ENCODE measurements around the gene TOR2A. TPM values are rescaled to one million over a fixed set of nuclear protein-coding genes. Genes with fewer than 3 reads are reported as not detected.

TOR2A gene
- total and polyA plus RNA-seq, 11 donors, result 1.7 to 9.2 (median 3.4) TPM

- intact Hi-C loops (cut with DNase I), result loop anchor here in 2 of 10 donors (1.0 to 10.0 kb wide), 3 partner anchors 21 to 93 kb away; partner anchors contain the start of gene ENG (in 1 of the 2)
- Histone ChIP-seq H3K4me3 (no peak overlapping the region), H3K27me3 (peaks cover 0 to 2% (median 0%) of the 10 kb centered on the region in 9 donors), H3K36me3 (peaks cover 0 to 33% (median 10%) of the 10 kb centered on the region in 9 donors), H3K4me1 (peaks cover 9 to 97% (median 55%) of the 10 kb centered on the region in 12 donors), H3K27ac (peak overlapping the region; percentile 45 to 96 (median 88)), H3K9me3 (no peaks in the 10 kb centered on the region)
- DNase-seq (peak; percentile 73 to 85 (median 81)), ATAC-seq (peak; percentile 66 to 83 (median 76))
- TF ChIP-seq POLR2A (IDR thresholded peaks at IDR 0.05), result peak in 1 of 2 donors; percentile 23
- TF ChIP-seq, protein P1, sequence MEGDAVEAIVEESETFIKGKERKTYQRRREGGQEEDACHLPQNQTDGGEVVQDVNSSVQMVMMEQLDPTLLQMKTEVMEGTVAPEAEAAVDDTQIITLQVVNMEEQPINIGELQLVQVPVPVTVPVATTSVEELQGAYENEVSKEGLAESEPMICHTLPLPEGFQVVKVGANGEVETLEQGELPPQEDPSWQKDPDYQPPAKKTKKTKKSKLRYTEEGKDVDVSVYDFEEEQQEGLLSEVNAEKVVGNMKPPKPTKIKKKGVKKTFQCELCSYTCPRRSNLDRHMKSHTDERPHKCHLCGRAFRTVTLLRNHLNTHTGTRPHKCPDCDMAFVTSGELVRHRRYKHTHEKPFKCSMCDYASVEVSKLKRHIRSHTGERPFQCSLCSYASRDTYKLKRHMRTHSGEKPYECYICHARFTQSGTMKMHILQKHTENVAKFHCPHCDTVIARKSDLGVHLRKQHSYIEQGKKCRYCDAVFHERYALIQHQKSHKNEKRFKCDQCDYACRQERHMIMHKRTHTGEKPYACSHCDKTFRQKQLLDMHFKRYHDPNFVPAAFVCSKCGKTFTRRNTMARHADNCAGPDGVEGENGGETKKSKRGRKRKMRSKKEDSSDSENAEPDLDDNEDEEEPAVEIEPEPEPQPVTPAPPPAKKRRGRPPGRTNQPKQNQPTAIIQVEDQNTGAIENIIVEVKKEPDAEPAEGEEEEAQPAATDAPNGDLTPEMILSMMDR (IDR thresholded peaks at IDR 0.05), result peak in 11 of 12 donors; percentile 37 to 63 (median 48)
- 25 to 41% (median 35%) methylated on average over 7 of the region's 7 CpGs for WGBS, 4 donors
Observed at GRCh38 chr9:127763918-127764384, 28.9 kb upstream of the TOR2A start.

- 29 to 38% (median 33%) methylated on average over 16 of the region's 16 CpGs for WGBS, 4 donors
- H3K4me3 ChIP-seq, result peak overlapping the region in 11 of 12 donors; percentile 18 to 51 (median 43)
- H3K9me3 ChIP-seq, result no peaks in the 10 kb centered on the region
- ATAC-seq, result peak; percentile 63 to 85 (median 76)
- peak overlapping the region; percentile 65 to 97 (median 88) for H3K27ac ChIP-seq
- peaks cover 0 to 45% (median 15%) of the 10 kb centered on the region in 9 donors for H3K36me3 ChIP-seq
- H3K27me3 ChIP-seq, result peaks cover 0 to 4% (median 0%) of the 10 kb centered on the region in 9 donors
- peak; percentile 78 to 87 (median 86) for DNase-seq
- intact Hi-C loops (cut with DNase I), result loop anchor here in 2 of 10 donors (5.0 to 10.0 kb wide), 2 partner anchors 93 to 95 kb away; partner anchors contain the start of gene ENG (in 1 of the 2)
- TF ChIP-seq, protein P1 (IDR thresholded peaks at IDR 0.05), result no peak
- TF ChIP-seq POLR2A (IDR thresholded peaks at IDR 0.05), result peak in 1 of 2 donors; percentile 37
- H3K4me1 ChIP-seq, result peaks cover 9 to 93% (median 46%) of the 10 kb centered on the region in 12 donors
Observed at GRCh38 chr9:127762111-127762676, 27.1 kb upstream of the TOR2A start.

GRCh38 chr9:127761491-127761956 lies 26.4 kb upstream of the TOR2A start:
- Histone ChIP-seq H3K27ac (peak overlapping the region; percentile 61 to 97 (median 86)), H3K4me3 (peak overlapping the region; percentile 1 to 51 (median 43)), H3K9me3 (no peaks in the 10 kb centered on the region), H3K36me3 (peaks cover 0 to 40% (median 15%) of the 10 kb centered on the region in 9 donors), H3K27me3 (peaks cover 0 to 5% (median 0%) of the 10 kb centered on the region in 9 donors), H3K4me1 (peaks cover 9 to 92% (median 42%) of the 10 kb centered on the region in 12 donors)
- peak in 2 of 4 donors; percentile 18 to 25 for ATAC-seq
- intact Hi-C loops (cut with DNase I), result loop anchor here in 2 of 10 donors (5.0 to 10.0 kb wide), 2 partner anchors 93 to 96 kb away; partner anchors contain the start of gene ENG (in 1 of the 2)
- TF ChIP-seq, protein P1 (IDR thresholded peaks at IDR 0.05), result no peak
- TF ChIP-seq POLR2A (IDR thresholded peaks at IDR 0.05), result no peak
- no peak for DNase-seq
- 33 to 55% (median 41%) methylated on average over 5 of the region's 5 CpGs for WGBS, 4 donors

- peaks cover 0 to 9% (median 0%) of the 10 kb centered on the region in 9 donors for H3K27me3 ChIP-seq
- no peaks in the 10 kb centered on the region for H3K9me3 ChIP-seq
- DNase-seq (no peak), ATAC-seq (no peak)
- peak overlapping the region; percentile 61 to 97 (median 86) for H3K27ac ChIP-seq
- peaks cover 0 to 38% (median 11%) of the 10 kb centered on the region in 9 donors for H3K36me3 ChIP-seq
- WGBS, 4 donors, result 49 to 75% (median 72%) methylated on average over 5 of the region's 5 CpGs
- peaks cover 12 to 91% (median 39%) of the 10 kb centered on the region in 12 donors for H3K4me1 ChIP-seq
- intact Hi-C loops (cut with DNase I), result loop anchor here in 2 of 10 donors (5.0 to 10.0 kb wide), 2 partner anchors 94 to 96 kb away; partner anchors contain the start of gene ENG (in 1 of the 2)
- peak overlapping the region; percentile 8 to 51 (median 43) for H3K4me3 ChIP-seq
- no peak for TF ChIP-seq POLR2A (IDR thresholded peaks at IDR 0.05)
- TF ChIP-seq, protein P1 (IDR thresholded peaks at IDR 0.05), result no peak
Observed at GRCh38 chr9:127761061-127761460, 26.0 kb upstream of the TOR2A start.

Measured in heart left ventricle (tissue), 16 donors.